SIG-M5 (cell line): ENCODE data around the gene AADAT.
A peak's percentile ranks its signal among the peaks of the same experiment; 100 is the strongest.
"Not testable (repeated sequence)": the region's sequence is repeated elsewhere in the genome, so short reads cannot be mapped to it uniquely, and the experiment has no call there.

Experiments used
- DNase-seq: peaks from one replicate; lab custom pipeline; 2025; lab: John Stamatoyannopoulos, UW

Gene AADAT

GRCh38 chr4:170089274-170089667 lies 485 bp downstream of the AADAT start:
- DNase-seq, result no peak

DNA sequence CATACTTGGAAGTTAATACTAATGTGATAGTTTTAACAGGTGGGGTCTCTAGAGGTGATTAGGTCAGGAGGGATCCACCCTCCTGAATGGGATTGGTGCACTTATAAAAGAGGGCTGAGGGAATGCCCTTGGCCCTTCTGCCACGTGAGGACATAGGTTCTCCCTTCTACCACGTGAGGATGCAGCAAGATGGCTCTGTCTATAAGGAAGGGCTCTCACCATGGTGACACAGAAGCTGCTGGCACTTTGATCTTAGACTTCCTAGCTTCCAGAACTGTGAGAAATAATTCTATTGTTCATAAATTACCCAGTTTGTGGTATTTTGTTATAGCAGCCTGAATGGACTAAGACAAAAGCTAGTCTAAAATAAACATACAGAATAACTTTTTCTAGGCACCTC lies 1.0 kb downstream of the AADAT start:
- DNase-seq, result no peak

DNA sequence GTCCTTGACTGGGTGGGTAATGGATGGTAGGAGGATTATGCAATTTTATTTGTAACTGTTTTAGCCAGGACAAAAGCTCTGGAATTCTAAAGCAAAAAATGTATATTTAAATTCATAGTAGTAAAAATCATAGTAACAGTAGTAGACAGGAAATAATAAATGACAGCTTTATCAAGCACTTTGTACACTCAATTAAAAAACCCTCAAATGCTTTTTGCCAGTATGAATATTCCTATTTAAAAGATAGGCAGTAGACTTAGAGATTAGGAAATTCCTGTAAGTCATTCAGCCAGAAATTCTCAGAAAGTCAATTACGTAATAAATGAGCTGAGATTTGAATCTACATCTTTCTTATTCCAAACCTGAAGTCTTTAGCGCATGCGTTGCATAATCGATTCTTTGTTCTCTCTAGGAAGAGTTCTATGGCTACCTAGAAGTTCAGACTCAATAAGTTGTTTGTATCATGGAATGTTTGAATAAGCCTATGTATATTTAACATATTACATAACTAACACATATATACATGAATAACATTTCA lies 2.5 kb downstream of the AADAT start:
- no peak for DNase-seq

DNA sequence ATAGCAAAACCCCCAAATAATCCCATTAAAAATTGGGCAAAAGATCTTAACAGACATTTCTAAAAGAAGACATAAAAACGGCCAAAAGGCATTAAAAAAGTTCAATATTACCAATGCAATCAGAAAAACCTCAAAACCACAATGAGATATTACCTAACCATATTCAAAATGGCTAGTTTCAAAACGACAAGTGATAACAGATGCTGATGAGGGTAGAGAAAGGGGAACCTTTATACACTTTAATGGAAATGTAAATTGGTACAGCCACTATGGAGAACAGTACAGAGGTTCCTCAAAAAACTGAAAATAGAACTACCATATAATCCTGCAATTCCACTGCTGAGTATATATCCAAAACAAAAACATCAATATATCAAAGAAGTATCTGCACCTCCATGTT lies 6.2 kb downstream of the AADAT start:
- peak; percentile 1 for DNase-seq

- DNase-seq, result no peak
Measured at GRCh38 chr4:170080496-170080895, 9.3 kb downstream of the AADAT start.

DNA sequence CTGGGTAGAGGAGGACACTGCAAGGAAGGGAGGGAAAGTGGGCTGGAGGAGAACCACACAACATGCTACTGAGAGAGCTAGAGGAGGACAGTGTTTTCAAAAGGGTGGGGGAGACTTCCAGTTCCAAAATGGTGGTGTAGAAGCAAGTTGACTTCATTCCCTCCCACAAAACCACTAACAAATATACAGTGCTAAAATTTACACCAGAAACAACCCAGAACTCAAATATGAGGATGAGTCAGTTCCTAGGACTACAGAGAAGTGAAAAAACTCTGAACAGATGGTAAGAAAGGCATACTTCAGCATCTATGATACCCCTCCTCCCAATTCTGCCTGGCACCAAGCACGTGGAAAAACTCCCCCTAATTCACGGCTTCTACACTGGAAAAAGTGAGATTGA lies 9.8 kb downstream of the AADAT start:
- no peak for DNase-seq

GRCh38 chr4:170071196-170071595 lies 18.6 kb downstream of the AADAT start:
- DNase-seq, result no peak

DNA sequence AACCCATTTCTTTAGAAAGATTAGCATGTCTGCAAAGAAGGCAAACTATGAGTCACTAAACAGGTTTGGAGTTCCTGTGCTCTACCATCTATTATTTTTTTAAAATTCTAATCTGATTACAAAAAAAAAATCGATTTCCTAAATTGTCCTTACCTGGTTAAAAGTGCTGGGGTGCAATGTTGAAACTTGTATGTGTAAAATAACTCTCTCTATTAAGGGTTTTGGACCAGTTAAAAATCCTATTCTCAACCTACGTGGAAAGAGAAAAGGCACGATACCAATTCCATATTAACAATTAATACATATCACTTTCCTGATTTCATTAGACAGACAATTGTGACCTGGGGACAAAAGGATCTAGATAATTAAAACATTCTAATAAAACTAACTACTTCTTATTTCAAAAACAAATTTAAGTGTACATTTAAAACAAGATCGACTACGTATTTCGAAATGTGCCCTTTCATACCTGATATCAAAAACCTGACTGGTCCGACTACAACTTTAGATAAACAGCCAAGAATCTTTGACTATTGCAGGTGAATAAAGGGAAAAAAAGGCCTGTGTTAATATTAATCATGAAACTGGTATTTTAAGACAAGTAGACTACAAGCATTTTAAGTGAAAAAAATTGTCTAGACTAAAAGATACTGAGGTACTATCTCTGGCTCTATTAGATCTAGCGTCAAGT lies 21.2 kb downstream of the AADAT start:
- DNase-seq, result no peak

- DNase-seq, result no peak
Measured at GRCh38 chr4:170059421-170059820, 30.3 kb downstream of the AADAT start.

DNA sequence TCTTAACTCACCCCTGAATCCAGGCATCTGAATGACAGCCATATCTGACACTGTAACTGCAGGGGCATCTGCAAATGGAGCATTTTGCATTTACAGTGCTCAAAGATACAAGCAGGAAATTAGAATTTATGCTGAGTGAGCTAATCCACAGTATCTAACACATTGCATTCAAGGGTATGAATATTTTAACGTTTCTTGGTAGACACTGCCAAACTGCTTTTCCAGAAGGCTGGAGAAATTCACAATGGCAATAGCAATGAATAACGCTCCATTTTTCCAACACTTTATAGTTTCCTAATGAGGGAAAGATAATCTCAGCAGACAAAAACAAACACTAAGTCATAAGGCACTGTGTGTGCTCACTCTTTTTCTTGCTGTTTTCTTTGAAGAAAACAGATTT lies 30.9 kb downstream of the AADAT start:
- DNase-seq, result no peak

DNA sequence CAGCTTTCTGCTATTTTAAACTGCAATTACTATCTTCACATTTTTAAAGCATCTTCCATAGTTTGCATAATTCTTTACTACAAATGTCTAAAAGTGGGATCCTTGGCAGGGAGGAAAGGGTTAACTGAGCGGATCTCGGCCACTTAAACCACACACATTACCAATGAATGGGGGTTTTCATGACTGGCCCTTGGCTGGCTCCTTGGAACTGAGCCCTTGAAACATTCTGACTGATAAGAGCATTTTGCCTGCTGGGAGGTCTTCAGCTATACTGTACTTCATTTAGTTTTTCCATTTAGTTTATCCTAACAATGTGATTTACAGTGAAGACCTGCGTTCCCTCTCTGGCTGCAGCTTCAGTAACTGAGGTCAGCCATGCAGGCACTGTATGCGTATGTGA lies 31.9 kb downstream of the AADAT start:
- no peak for DNase-seq

GRCh38 chr4:170052919-170053318 lies 36.8 kb downstream of the AADAT start:
- DNase-seq, result no peak

DNA sequence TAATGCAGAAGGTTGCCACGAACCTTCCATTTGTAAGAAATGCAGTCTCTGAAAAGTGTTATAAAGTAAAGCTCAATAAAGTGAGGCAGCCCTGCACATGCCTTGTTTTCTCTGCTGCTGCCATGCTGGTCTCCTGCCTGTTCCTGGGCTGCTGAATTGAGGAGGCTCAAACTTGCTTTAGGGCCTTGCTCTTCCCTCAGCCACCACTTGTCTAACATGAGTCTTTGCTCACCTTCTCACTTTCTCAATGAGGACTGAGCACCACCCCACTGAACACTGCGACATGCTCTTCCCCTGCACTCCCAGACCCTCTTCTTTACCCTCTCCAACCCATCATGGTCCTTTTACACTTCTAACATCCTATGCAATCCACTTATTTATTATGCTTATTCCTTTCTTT lies 38.4 kb downstream of the AADAT start:
- no peak for DNase-seq

GRCh38 chr4:170049766-170050165 lies 40.0 kb downstream of the AADAT start:
- DNase-seq, result no peak

- no peak for DNase-seq
Measured at GRCh38 chr4:170047771-170048354, 41.9 kb downstream of the AADAT start.

- not testable (repeated sequence) for DNase-seq
Measured at GRCh38 chr4:170046156-170046555, 43.6 kb downstream of the AADAT start.

DNA sequence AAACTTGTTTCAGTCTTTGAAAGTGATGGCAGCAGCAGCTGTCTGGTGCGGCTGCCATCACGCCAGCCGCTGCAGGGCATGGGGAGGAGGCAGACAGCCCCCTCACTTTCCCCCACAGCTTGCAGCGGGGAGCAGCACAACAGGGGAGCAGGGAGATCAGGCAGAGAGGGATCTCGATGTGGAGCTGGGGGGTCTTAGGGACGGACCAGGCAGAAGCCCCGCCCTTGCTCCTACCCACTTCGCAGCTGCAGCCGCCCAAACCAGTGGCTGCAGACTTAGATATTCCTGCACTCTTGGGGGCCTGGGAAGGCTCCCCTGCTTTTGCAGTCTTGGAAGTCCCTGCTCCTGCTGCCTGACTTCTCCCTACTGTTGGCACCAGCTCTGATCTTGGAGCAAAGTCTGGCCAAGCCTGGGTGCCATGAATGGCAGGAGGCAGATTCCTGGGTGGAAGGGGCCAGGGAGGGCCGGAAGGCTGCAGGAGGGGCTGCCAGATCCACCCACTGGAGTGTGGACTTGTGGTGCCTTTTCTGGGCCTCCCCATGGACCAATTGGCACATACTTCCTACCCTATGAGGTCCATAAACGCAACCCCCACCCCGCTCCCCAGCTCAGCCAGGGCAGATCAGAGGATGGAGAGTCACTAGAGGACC lies 49.6 kb downstream of the AADAT start:
- no peak for DNase-seq

GRCh38 chr4:170038769-170039168 lies 51.0 kb downstream of the AADAT start:
- no peak for DNase-seq

DNA sequence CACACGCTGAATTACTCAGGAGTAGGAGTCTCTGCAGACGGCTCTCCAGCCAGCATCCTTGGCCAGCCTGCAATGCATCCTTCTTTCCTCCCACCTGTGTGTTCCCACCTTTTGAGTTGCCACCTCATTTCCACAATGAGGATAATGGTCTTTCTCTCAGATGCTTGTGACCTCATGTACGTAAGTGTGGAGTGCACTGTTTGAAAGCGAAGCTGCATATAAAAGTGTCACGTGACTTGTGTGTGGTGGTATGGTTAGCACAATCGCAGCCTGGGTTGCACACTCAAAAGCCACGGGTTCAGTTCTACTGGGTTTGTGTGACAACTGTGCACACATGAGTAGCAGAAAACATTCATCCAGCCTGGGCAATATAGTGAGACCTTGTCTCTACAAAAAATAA lies 51.5 kb downstream of the AADAT start:
- DNase-seq, result no peak

DNA sequence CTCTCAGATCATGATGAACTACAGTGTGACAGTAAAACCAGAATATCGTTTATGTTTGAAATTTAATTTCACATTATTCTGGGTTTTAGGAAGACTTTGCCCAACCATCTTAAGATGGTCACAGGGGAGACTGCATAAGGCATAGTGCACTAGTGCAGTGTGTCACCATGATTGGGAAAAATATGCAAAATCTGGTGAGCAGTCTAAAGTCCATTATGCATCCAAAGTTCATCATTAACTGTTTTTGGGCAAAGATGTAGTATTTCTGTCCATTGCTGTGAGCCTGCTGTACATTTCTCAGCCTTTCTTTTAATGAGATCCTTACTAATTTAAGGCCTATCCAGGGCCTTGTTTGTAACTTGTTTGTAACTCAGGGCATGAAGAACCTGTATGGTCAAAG lies 52.3 kb downstream of the AADAT start:
- DNase-seq, result no peak

GRCh38 chr4:170035845-170036244 lies 53.9 kb downstream of the AADAT start:
- DNase-seq, result no peak

- DNase-seq, result no peak
Measured at GRCh38 chr4:170035231-170035630, 54.5 kb downstream of the AADAT start.

DNA sequence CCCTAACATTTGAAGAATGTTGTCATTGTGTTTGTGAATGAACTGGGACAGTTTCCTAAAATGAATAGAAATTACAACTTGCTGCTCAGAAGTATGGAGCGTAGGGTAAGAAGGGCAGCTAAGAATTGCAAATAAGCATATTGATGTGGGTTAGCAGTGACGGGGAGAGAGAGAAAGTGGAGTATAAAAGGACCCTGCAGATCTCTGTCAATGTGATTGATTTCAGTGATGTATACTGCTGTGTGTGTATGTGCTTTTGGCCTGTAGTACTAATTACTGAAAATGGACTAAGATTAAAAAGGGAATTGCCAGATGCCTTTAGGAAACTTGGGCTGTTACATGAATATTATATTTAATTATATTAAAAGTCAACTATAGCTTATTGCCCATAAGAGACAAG lies 55.8 kb downstream of the AADAT start:
- DNase-seq, result no peak
